HG03103 (cell line): ENCODE data around the gene SLC34A1.
"Not testable (repeated sequence)": the region's sequence is repeated elsewhere in the genome, so short reads cannot be mapped to it uniquely, and the experiment has no call there.

Experiments used
- ATAC-seq: cut with Tn5 transposase; IDR thresholded peaks from one replicate; pipeline ENCODE4 v1.9.1; 2021; ENCODE audit warnings: low read depth; ENCODE audit not compliant: unreplicated experiment

Gene SLC34A1

DNA sequence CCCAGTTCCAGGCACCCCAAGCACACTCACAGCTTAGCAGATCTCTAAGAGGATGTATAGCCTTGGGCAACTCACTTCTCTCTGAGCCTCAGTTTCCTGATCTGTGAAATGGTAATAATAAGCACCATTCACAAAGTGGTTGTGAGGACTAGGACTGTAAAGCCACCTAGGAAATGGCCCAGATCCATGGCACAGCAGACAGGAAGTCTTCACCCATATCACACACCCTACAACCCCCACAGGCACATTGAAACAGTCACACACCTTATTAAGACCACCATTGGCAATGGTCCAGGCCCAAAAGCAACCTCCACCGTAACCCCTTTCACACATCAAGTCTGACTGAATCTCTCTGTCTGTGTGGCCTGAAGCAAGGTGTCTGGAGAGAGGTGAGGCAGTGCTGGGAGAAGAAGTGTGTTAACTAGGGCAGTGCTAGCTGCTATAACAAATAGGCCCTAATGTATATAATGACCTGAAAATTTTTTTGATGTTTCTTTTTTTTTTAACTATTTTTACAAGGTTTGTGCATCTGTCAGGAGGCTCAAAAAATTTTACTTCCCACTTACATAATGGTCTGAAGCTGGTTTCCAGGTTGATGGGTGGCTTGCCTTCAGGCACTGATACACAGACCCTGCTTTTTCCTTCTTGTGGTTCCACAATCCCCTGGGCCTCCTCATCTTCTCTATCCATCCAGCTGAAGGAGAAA, 28.9 kb upstream of the SLC34A1 start:
- ATAC-seq, result no peak

DNA sequence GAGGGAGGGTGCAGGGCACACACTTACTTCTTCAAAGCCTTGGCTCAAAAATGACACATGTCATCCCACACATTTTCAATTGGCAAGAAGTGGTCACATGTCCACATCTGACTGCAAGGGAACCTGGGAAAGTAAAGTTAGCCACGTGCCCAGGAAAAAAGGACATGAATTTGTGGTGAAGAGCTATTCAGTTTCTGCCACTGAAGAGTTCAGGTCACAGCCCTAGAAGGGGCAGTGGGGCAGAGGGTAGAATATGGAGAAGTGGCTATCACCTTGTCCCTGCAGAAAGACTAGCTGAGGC, 28.4 kb upstream of the SLC34A1 start:
- no peak for ATAC-seq

DNA sequence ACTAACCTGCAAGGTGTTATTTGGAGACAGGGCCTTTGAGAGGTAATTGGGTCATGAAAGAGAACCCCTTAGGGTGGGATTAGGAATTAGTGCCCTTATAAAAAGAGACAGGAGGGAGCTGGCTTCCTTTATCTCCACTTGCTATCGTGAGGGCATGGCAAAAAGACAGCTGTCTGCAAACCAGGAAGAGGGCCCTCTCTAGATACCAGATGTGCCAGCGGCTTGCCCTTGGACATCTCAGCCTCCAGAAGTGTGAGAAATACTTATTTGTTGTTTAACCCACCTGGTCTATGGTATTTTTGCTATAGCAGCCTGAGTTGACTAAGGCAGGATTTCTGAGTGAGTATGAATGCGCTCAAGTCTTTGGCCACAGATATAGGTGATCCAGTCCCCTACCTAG, 27.5 kb upstream of the SLC34A1 start:
- ATAC-seq, result no peak

DNA sequence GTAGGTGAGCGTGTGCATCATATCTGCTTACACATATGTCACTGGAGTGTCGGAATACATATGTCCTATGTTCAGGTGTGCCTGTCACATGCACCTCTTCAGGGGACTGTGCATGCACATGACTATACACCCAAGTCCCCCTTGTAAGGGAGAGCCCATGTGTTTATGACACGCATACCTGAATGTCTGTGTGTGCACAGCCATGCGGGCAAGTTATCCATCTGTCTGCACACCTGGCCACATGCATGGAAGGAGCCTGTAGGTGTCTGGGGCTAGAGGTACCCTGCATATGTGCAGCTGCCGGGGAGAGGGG, 27.1 kb upstream of the SLC34A1 start:
- ATAC-seq, result no peak

DNA sequence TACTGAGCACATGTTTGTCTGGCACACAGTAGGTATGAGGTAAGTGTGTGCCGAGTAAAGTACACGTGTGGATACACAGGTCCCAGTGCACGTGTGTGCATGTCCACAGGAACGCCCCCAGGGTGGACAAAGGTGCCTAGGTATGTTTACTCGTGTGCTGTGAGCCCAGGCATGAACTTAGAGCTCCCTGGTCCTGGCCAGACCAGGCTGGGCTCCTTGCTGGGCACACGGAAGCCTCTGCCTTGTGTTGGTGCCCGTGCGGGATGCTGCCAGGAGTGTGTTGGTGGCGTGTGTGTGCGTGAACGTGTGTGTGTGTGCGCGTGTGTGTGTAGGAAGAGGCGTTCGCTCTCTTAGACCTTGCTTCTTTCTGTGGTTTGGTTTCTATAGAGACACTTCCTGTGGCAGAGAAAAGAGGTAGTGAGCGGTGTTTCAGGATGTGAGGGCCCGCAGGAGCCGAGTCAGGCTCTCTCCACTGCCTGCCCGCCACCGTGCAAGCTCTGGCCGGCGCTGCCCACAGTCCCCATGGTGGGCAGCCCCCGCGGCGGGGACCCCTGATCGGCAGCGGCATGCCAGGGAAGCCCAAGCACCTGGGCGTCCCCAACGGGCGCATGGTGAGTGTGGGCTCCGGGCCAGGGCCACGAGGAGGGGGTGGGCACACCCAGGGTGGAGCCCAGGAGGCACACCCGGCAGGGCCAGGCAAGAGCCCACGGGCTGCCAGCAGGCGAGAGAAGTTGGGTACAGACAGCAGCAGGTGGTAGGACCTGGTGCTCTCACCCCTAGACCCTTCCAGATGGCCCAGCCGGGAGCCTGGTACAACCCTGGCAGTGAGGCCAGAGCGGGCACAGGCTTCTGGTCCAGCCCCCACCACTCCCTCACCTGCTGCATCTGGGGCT, 26.5 kb upstream of the SLC34A1 start, which contains the start of gene RGS14:
RGS14 (plus strand) TSS at position 466 of the 893 bp plus-strand sequence; CDS start at position 567, 101 bp downstream.
- peak; percentile 89 for ATAC-seq

DNA sequence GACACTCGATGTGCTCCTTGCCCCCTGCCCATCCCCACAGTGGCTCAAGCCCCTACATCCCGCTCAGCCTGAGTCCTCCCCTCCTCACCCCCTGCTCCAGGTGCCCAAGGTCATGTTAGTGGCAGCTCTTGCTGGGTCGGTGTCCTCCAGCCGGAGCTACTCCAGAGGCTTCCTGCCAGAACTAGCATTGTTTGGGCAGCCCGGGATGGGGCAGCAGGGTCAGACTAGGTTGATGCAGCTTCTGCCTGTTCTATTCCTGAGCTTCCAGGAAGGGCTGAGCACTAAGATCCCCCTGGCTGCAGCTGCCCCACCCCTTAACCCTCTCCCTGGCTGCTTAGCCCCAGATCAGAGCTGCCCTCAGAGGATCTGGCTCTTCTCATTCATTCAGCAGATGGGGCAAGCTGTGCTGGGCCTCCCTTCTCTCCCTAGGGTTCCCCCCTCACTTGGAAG, 25.8 kb upstream of the SLC34A1 start:
- ATAC-seq, result no peak

DNA sequence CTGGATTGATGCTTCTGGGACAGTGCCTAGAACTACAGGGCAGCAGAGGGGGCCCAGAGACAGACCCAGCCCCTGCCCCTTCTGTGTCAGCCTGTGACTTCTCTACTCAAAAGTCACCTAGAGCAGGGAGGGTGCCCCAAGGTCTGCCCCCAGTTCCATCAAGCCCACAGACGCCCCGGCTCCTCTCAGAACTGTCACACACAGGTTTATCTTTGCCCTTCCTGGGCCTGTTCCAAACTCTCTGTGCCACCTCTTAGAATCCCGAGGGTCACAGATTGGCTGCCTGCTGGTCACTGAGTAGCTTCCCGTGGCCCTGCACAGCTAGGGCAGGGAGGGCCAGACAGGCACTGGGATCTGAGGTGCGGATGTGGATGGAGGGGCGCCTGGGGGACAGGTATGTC, 24.8 kb upstream of the SLC34A1 start:
- ATAC-seq, result no peak

DNA sequence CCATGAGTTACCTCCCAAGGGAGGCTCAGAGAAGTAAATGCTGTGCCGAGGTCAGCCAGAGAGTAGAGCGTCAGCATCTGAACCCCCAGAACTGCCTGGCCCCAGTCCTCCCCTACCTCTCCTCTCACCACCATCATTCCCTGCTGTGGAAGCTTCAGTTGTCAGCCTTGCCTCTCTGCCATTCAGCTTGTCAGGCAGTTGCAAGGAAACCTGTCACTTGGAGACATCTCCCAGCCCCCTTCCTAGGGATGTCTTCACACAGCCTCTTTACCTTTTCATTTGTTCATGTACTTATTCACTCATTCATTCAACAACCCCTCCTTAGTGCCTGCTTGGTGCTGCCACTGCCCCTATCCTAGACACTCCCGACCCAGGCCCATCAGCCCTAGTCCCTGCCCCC, 24.4 kb upstream of the SLC34A1 start:
- ATAC-seq, result no peak

DNA sequence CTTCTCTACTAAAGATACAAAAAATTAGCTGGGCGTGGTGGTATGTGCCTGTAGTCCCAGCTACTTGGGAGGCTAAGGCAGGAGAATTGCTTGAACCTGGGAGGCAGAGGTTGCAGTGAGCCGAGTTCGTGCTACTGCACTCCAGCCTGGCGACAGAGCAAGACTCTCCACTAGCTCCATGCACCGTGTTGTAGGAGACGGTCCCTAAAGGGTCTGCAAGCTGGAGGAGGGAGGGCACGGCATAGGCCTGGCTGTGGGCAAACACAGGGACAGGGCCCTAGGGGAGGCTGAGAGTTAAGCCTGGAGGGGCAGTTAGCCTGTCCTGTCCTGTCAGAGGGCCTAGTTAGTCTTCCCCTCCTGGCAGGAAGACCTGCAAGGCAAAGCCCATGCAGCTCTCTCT, 23.5 kb upstream of the SLC34A1 start:
- not testable (repeated sequence) for ATAC-seq

DNA sequence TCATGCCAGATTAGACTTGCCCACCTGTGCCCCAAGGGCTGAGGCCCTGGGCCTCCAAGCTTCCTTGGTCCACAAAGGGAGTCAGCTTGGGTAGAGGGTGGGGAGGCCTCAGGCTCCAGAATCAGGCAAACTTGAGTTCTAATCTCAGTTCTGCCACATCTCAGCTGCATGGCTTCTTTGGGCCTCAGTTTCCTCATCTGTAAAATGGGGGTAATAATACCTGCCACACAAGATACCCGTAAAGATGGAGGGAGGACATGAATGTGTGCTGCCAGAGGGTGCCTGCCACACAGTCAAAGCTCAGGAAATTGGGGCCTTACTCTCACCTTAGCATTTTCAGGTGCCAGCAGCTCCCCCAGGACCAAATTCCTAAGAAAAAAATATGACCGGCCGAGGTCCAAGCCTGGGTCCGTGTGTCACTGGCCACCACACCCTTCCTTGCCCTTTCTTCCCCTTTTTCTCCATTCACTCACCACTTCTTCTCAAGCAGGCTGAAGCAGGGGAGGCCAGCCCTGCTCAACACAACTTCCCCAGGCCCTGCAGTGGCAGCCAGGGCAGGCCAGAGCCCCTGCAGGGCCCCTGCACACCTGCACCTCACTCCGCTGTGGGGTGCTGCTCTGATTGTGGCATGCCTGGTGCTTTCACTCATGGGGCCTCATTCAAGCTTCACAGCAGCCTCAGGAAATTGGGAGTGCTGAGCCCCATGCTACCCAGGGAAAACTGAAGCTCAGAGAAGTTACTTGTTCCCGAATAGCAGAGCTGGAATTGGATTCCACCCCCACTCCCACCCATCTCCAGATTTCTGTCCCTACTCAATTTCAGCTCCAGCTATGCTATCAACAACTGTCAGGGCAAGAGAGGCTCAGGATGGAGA, 22.6 kb upstream of the SLC34A1 start:
- ATAC-seq, result no peak

DNA sequence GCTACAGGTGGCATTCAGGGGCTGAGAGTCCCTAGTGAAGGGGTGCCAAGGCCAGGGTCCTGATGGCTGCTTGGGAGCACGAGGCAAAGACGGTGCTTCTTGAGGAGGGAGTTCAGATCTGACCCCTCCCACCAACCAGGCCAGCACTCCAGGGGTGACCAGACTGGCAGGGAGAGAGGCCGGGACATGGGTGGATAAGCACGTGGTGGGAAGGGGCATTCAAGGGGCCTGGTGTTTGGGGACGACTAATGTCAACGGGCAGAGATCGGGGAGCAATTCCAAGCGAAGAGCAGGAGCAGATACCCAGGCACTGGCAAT, 22.0 kb upstream of the SLC34A1 start:
- ATAC-seq, result no peak

DNA sequence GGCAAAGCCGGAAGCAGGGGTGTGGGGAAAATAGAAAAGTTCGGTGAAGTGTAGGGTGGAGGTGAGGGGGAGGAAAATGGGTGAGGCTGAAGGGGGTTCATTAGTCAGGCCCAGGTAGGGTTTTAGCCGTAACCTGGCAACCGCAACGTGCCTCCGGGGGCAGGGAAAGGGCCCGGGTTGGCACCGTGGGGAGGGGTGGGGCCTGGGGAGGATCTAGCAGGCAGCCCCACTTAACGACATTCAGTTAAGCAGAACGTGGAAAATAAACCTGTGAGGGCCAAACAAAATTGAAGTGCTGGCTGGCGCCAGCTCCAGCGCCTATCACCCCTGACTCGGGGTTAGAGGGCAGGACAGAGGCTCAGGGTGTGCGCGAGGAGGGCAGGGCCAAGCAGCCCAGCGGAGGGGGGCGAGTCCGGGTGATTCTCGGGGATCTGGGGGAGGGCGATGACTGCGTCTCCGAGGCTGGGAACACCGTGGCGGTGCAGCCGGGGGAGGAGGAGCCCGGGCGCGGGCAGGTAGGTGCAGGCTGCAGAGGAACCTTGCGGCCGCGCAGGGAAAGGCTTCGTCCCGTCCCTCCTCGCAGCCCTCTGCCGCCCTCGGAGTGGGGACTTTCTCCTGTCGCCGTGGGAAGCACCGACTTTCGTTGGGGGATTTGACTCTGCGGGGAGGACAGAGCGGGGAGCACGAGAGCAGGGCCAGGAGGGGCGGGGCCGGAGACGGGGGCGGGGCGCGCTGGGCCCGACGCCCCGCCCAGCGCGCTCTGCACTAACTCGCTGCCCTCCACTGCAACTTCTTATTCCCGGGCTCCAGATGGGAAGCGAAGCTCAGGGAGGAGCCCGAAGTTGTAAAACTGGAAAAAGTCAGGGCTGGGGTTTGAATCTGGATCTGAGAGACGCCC, 21.4 kb upstream of the SLC34A1 start:
- ATAC-seq, result no peak

DNA sequence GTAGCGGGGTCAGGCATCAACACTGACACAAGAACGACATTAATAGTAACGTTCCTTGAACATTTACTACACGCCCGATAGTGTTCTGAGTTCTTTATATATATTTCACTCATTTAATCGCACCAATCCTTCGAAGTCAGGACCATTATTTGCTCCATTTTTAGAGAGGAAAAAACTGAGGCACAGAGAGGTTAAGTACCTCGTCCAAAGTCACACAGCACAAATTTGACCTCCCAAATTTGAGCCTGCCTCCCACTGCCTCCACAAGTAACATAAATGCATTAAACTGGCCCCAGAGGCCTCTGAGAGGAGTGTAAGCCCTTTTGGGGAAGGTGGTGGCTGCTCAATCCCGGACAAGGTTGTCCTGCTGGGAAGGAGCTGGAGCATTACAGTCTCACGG, 20.7 kb upstream of the SLC34A1 start:
- ATAC-seq, result no peak

DNA sequence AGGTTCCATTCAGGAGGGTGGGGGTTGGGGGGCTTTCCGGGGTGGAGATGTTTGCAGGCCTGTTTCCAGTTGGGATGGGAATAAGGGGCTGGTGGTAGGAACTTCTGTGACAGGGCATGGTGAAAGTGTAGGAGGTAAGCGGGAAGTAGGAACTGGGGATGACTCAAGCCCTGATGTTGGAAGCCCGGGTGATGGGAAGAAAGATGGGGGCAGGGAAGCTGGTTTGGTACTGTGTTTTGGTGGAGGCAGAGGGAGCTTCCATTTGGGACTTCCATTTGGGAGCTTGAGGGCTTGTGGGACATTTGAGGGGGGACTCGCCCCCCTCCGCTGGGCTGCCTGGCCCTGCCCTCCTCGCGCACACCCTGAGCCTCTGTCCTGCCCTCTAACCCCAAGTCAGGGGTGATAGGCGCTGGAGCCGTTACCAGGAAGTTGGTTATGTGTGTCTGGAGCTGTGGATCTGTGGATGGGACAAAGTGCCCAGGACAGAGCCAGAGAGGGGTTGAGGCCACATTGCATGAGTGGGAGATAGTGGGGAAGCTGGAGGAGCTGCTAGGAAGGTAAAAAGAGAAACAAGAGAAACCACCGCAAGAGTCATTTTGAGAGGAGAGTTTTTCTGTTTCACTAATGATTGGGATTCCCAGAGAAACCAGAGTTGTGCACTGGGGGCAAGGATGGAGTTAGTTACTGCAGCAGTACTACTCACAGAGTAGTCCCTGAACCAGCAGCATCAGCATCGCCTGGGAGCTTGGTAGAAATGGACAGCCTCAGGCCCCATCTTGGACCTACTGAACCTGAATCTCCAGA, 19.9 kb upstream of the SLC34A1 start:
- ATAC-seq, result no peak

DNA sequence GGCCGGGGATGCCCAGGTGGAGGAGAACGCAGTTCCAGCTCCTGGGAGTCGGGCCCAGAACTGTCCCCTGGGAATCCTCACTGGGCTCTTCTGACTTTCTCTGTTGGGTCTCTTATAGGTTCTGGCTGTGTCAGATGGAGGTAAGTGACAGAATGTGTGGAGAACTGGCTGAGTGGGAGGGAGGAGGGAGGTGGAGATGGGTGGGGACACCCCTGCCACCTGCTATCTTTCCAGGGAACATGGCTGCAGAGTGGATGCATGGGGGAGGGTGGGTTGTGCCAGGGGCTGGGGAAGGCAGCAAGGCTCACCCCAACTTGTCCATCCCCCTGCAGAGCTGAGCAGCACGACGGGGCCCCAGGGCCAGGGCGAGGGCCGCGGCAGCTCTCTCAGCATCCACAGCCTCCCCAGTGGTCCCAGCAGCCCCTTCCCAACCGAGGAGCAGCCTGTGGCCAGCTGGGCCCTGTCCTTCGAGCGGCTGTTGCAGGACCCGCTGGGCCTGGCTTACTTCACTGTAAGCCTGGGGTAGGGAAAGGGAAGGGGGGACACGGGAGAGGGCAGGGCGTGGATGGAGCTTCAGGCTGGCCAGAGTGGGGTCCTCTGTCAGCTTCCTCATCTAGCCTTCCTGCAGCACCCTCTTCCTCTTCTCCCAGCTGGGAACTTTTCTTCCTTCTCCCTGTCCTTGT, 18.2 kb upstream of the SLC34A1 start:
- no peak for ATAC-seq

DNA sequence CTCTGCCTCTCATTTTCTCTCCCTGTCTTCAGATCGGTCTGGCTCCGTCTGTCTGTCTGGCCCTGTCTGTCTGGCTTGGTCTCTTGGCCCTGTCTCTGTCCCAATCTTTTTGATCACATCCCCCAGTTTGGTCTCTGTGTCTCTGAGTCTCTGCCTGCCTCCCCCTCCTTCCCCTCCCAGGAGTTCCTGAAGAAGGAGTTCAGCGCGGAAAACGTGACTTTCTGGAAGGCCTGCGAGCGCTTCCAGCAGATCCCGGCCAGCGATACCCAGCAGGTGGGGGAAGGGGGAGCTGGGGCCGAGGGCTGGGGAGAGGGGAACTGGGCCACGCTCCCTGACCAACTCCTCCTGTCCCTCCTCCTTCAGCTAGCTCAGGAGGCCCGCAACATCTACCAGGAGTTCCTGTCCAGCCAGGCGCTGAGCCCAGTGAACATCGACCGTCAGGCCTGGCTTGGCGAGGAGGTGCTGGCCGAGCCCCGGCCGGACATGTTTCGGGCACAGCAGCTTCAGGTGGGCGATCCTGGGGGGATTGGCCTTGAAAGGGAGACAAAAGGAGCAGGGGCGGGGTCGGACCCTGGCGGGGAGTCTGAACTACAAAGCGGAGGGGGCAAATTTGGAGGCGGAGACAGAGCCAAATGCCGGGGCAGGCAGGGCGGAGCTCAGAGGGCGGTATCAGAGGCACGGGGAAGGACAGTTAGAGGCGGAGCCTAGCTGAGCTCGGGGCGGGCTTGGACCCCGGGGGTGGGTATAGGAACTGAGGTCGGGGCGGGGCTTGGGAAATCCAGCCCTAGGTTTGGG, 17.5 kb upstream of the SLC34A1 start:
- no peak for ATAC-seq

DNA sequence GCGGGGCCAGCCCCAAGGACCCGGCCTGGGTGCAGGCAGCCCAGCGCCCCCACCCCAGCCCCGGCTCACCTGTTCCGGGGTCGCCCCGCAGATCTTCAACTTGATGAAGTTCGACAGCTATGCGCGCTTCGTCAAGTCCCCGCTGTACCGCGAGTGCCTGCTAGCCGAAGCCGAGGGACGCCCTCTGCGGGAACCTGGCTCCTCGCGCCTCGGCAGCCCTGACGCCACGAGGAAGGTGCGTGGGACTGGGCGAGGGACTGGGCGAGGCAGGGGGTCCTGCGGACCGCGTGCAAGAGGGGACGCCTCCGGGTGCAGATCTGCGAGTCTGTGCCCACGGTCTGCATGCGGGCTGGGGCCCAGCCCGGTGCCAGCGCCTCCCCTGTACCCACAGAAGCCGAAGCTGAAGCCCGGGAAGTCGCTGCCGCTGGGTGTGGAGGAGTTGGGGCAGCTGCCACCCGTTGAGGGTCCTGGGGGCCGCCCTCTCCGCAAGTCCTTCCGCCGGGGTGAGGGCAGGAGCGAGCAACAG, 16.8 kb upstream of the SLC34A1 start:
- no peak for ATAC-seq
